Bronchial epithelial cell (primary cell): Measurements from ENCODE around the gene MLIP. TPM values are rescaled to one million over a fixed set of nuclear protein-coding genes. Genes with fewer than 3 reads are reported as not detected.
"Not testable (repeated sequence)": the region's sequence is repeated elsewhere in the genome, so short reads cannot be mapped to it uniquely, and the experiment has no call there.

Source experiments
- DNase-seq: peaks from one replicate; pipeline ENCODE4 v3.0.0-alpha.2; 2010; ENCODE audit warnings: low read depth
- FAIRE-seq: peaks from 2 replicates; lab custom pipeline; 2011; peaks lifted over from hg19 to GRCh38; lab: Jason Lieb, UNC
- H3K27me3 ChIP-seq: 2 replicates; pipeline ENCODE4 v1.5.1; 2011; ENCODE audit warnings: low read length; ENCODE audit not compliant: control insufficient read depth, insufficient read depth
- H3K36me3 ChIP-seq: 2 replicates; pipeline ENCODE4 v1.5.1; 2011; ENCODE audit warnings: low read length; ENCODE audit not compliant: control insufficient read depth, insufficient read depth
- H3K4me3 ChIP-seq: 2 replicates; pipeline ENCODE4 v1.5.1; 2011; ENCODE audit warnings: mild to moderate bottlenecking, low read depth, low read length, control low read depth
- CTCF ChIP-seq: IDR thresholded peaks from 2 replicates; pipeline ENCODE4 v1.5.1; 2011; ENCODE audit warnings: mild to moderate bottlenecking, moderate library complexity, low read length, control low read depth, inconsistent platforms; ENCODE audit not compliant: insufficient read depth, severe bottlenecking
- total RNA-seq: library from RNA; depleted of rRNA; stranded (reverse); fragments of >200 nt; gene quantifications from 2 replicates; pipeline ENCODE4 v1.2.1, GENCODE V29; 2014

MLIP gene
- total RNA-seq, 1 donor from 2014 or later = 0.53 TPM

GRCh38 chr6:54238396-54238795 is 127.2 kb downstream of the MLIP start:
- Histone ChIP-seq H3K27me3 (no peaks in the 10 kb centered on the region), H3K36me3 (no peaks in the 10 kb centered on the region), H3K4me3 (no peak overlapping the region)
- no peak for DNase-seq
- FAIRE-seq = no peak
- TF ChIP-seq CTCF = no peak

GRCh38 chr6:54243699-54244098 is 132.5 kb downstream of the MLIP start:
- FAIRE-seq (no peak), DNase-seq (no peak)
- Histone ChIP-seq H3K4me3 (no peak overlapping the region), H3K36me3 (no peaks in the 10 kb centered on the region), H3K27me3 (no peaks in the 10 kb centered on the region)
- no peak for TF ChIP-seq CTCF

GRCh38 chr6:54244430-54244829 is 133.2 kb downstream of the MLIP start:
- FAIRE-seq = no peak
- H3K36me3 ChIP-seq = no peaks in the 10 kb centered on the region
- DNase-seq = peak; percentile 55
- peak; percentile 51 for TF ChIP-seq CTCF
- no peak overlapping the region for H3K4me3 ChIP-seq
- no peaks in the 10 kb centered on the region for H3K27me3 ChIP-seq

- no peak for TF ChIP-seq CTCF
- no peak overlapping the region for H3K4me3 ChIP-seq
- DNase-seq (no peak), FAIRE-seq (no peak)
- no peaks in the 10 kb centered on the region for H3K27me3 ChIP-seq
- no peaks in the 10 kb centered on the region for H3K36me3 ChIP-seq
These were observed 134.0 kb downstream of the MLIP start for GRCh38 chr6:54245265-54245664.

- DNase-seq (no peak), FAIRE-seq (no peak)
- no peak overlapping the region for H3K4me3 ChIP-seq
- no peaks in the 10 kb centered on the region for H3K27me3 ChIP-seq
- no peak for TF ChIP-seq CTCF
- H3K36me3 ChIP-seq = no peaks in the 10 kb centered on the region
These were observed 137.1 kb downstream of the MLIP start for GRCh38 chr6:54248319-54248718.

GRCh38 chr6:54248994-54249393 is 137.8 kb downstream of the MLIP start:
- TF ChIP-seq CTCF = no peak
- no peaks in the 10 kb centered on the region for H3K36me3 ChIP-seq

GRCh38 chr6:54249812-54250211 is 138.6 kb downstream of the MLIP start:
- FAIRE-seq, H3K4me3 ChIP-seq, H3K36me3 ChIP-seq, H3K27me3 ChIP-seq: not testable (repeated sequence)
- peak; percentile 29 for DNase-seq

More at GRCh38 chr6:54248994-54249393, 137.8 kb downstream of the MLIP start:
- no peaks in the 10 kb centered on the region for H3K27me3 ChIP-seq
- FAIRE-seq = no peak
- DNase-seq = no peak
- no peak overlapping the region for H3K4me3 ChIP-seq
